ENCODE results near the gene CEP152.
A peak's percentile ranks its signal among the peaks of the same experiment; 100 is the strongest.
"Not testable (repeated sequence)": the region's sequence is repeated elsewhere in the genome, so short reads cannot be mapped to it uniquely, and the experiment has no call there.

The CEP152 gene

GRCh38 chr15:48810414-48811324, at the start of gene CEP152:
CEP152 (minus strand) TSS chr15:48811069; CDS start chr15:48805649, 5,420 bp downstream.
- peak; percentile 100 for DNase-seq

GRCh38 chr15:48859426-48859825, 48.6 kb upstream of the CEP152 start:
- no peak for DNase-seq

GRCh38 chr15:48858401-48858800, 47.5 kb upstream of the CEP152 start:
- peak; percentile 56 for DNase-seq

- DNase-seq, result no peak
Measured at GRCh38 chr15:48856942-48857341, 46.1 kb upstream of the CEP152 start.

GRCh38 chr15:48855501-48856440, 44.9 kb upstream of the CEP152 start:
- DNase-seq, result no peak

- DNase-seq, result not testable (repeated sequence)
Measured at GRCh38 chr15:48854434-48854833, 43.6 kb upstream of the CEP152 start.

- DNase-seq, result no peak
Measured at GRCh38 chr15:48851956-48852355, 41.1 kb upstream of the CEP152 start.

GRCh38 chr15:48850648-48851047, 39.8 kb upstream of the CEP152 start:
- DNase-seq, result no peak

- DNase-seq, result no peak
Measured at GRCh38 chr15:48845123-48845522, 34.3 kb upstream of the CEP152 start.

- DNase-seq, result no peak
Measured at GRCh38 chr15:48842501-48842900, 31.6 kb upstream of the CEP152 start.

- DNase-seq, result no peak
Measured at GRCh38 chr15:48834756-48835155, 23.9 kb upstream of the CEP152 start.

- DNase-seq, result no peak
Measured at GRCh38 chr15:48833526-48834239, 22.8 kb upstream of the CEP152 start.

- DNase-seq, result no peak
Measured at GRCh38 chr15:48832648-48833047, 21.8 kb upstream of the CEP152 start.

GRCh38 chr15:48828906-48829305, 18.0 kb upstream of the CEP152 start:
- no peak for DNase-seq

- DNase-seq, result no peak
Measured at GRCh38 chr15:48828471-48828870, 17.6 kb upstream of the CEP152 start.

GRCh38 chr15:48825075-48825474, 14.2 kb upstream of the CEP152 start:
- DNase-seq, result no peak

- no peak for DNase-seq
Measured at GRCh38 chr15:48823706-48824105, 12.8 kb upstream of the CEP152 start.

- DNase-seq, result no peak
Measured at GRCh38 chr15:48823237-48823636, 12.4 kb upstream of the CEP152 start.

- no peak for DNase-seq
Measured at GRCh38 chr15:48814286-48814685, 3.4 kb upstream of the CEP152 start.

- no peak for DNase-seq
Measured at GRCh38 chr15:48811325-48811958, 573 bp upstream of the CEP152 start.

- DNase-seq, result no peak
Measured at GRCh38 chr15:48806151-48806550, 4.7 kb downstream of the CEP152 start.

GRCh38 chr15:48805591-48805990, 5.3 kb downstream of the CEP152 start:
- DNase-seq, result no peak

All from activated CD4-positive, alpha-beta T cell treated with anti-CD3 and anti-CD28 coated beads, Interleukin-2, amount 50 U/mL, for 16 hours (primary cell).